ENCODE measurements around the gene DHRS11.

DNA sequence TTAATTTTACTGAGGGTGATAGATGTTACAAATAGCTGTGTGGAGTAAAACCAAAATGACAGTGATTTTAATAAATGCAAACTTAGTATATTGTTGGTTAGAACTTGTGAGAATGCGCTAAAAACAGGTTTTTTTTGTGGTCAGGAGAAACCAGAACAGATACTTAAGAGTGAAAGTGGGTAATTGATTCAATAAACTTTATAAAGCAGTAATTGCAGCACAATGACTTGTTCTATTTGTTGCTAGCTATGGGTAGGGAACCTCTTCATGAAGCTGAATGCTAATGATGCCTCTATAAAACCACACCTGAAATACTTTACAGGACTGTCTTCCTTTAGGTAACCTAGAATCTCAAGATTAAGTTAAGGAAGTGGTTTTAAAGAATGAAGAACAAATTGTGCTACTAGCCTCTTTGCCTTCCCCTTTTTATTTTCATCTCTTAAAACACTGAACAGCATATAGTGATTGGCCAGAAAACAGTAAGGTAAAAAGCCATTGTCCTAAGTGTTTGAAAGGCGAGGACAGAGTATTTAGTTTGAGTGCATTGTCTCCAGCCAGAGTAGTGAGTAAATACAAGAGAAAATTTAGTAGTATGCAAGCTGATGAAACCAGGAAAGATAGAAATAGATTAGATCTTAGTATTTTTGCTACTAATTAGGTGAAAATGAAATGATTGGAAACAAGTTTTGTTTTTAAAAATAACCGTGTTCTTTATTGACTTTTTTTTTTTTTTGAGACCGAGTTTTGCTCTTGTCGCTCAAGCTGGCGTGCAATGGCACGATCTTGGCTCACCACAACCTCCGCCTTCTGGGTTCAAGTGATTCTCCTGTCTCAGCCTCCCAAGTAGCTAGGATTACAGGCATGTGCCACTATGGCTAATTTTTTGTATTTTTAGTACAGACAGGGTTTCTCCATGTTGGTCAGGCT is 40.9 kb upstream of the DHRS11 start:
- TF ChIP-seq YY1 (IDR thresholded peaks at IDR 0.05; ENCODE audit: low read depth) (no peak), FOXJ3 (CRISPR knock-in tag; IDR thresholded peaks at IDR 0.05) (no peak), GABPA (IDR thresholded peaks at IDR 0.05; ENCODE audit: low read depth) (no peak), RAD21 (IDR thresholded peaks at IDR 0.05; ENCODE audit: low read length) (no peak), EZH2phosphoT487 (IDR thresholded peaks at IDR 0.05; ENCODE audit: borderline replicate concordance, low read depth) (no peak), NRF1 (IDR thresholded peaks at IDR 0.05; ENCODE audit: low read depth, low read length) (no peak), TEAD4 (IDR thresholded peaks at IDR 0.05; ENCODE audit: borderline replicate concordance, insufficient read depth) (no peak), SIN3A (IDR thresholded peaks at IDR 0.05; ENCODE audit: borderline replicate concordance, low read depth, low read length) (no peak), POLR2AphosphoS5 (IDR thresholded peaks at IDR 0.05; ENCODE audit: low read depth, low read length) (no peak), TAF1 (IDR thresholded peaks at IDR 0.05; ENCODE audit: borderline replicate concordance, low read depth, low read length) (no peak), EP300 (IDR thresholded peaks at IDR 0.05; ENCODE audit: borderline replicate concordance in 1 of 2, low read depth in 1 of 2, low read length in 1 of 2) (no peak)
- TF ChIP-seq, protein P1, sequence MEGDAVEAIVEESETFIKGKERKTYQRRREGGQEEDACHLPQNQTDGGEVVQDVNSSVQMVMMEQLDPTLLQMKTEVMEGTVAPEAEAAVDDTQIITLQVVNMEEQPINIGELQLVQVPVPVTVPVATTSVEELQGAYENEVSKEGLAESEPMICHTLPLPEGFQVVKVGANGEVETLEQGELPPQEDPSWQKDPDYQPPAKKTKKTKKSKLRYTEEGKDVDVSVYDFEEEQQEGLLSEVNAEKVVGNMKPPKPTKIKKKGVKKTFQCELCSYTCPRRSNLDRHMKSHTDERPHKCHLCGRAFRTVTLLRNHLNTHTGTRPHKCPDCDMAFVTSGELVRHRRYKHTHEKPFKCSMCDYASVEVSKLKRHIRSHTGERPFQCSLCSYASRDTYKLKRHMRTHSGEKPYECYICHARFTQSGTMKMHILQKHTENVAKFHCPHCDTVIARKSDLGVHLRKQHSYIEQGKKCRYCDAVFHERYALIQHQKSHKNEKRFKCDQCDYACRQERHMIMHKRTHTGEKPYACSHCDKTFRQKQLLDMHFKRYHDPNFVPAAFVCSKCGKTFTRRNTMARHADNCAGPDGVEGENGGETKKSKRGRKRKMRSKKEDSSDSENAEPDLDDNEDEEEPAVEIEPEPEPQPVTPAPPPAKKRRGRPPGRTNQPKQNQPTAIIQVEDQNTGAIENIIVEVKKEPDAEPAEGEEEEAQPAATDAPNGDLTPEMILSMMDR (IDR thresholded peaks at IDR 0.05), result no peak
- TF ChIP-seq, protein P2, sequence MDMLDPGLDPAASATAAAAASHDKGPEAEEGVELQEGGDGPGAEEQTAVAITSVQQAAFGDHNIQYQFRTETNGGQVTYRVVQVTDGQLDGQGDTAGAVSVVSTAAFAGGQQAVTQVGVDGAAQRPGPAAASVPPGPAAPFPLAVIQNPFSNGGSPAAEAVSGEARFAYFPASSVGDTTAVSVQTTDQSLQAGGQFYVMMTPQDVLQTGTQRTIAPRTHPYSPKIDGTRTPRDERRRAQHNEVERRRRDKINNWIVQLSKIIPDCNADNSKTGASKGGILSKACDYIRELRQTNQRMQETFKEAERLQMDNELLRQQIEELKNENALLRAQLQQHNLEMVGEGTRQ (IDR thresholded peaks at IDR 0.05; ENCODE audit: borderline replicate concordance, low read depth, low read length), result no peak
- TF ChIP-seq, protein P3, sequence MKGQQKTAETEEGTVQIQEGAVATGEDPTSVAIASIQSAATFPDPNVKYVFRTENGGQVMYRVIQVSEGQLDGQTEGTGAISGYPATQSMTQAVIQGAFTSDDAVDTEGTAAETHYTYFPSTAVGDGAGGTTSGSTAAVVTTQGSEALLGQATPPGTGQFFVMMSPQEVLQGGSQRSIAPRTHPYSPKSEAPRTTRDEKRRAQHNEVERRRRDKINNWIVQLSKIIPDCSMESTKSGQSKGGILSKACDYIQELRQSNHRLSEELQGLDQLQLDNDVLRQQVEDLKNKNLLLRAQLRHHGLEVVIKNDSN (IDR thresholded peaks at IDR 0.05; ENCODE audit: borderline replicate concordance, low read depth), result no peak
